Endothelial cell (in vitro differentiated cells): ENCODE data around the gene PTPRK. TPM values are rescaled to one million over a fixed set of nuclear protein-coding genes. Genes with fewer than 3 reads are reported as not detected.

Experiments
- DNase-seq: peaks from one replicate; pipeline ENCODE4 v3.0.0; 2021; ENCODE audit warnings: low spot score
- H3K27ac Mint-ChIP-seq: one replicate; pipeline ENCODE4 v1.8.0; 2021; ENCODE audit warnings: mixed read lengths, inconsistent platforms; ENCODE audit not compliant: unreplicated experiment
- H3K27me3 Mint-ChIP-seq: one replicate; pipeline ENCODE4 v1.8.0; 2021; ENCODE audit warnings: mild to moderate bottlenecking, moderate library complexity, mixed read lengths, inconsistent platforms; ENCODE audit not compliant: unreplicated experiment
- H3K36me3 Mint-ChIP-seq: one replicate; pipeline ENCODE4 v1.8.0; 2021; ENCODE audit warnings: mild to moderate bottlenecking, low read depth, mixed read lengths, inconsistent platforms; ENCODE audit not compliant: unreplicated experiment
- H3K4me1 Mint-ChIP-seq: one replicate; pipeline ENCODE4 v1.8.0; 2021; ENCODE audit warnings: mild to moderate bottlenecking, mixed read lengths, inconsistent platforms; ENCODE audit not compliant: unreplicated experiment
- H3K4me3 Mint-ChIP-seq: one replicate; pipeline ENCODE4 v1.8.0; 2021; ENCODE audit warnings: mild to moderate bottlenecking, mixed read lengths, inconsistent platforms; ENCODE audit not compliant: unreplicated experiment
- H3K9me3 Mint-ChIP-seq: one replicate; pipeline ENCODE4 v1.8.0; 2021; ENCODE audit warnings: mixed read lengths, inconsistent platforms; ENCODE audit not compliant: unreplicated experiment
- total RNA-seq: library from RNA; stranded (reverse); fragmentation: NEBNext Ultra II Directional; extraction: Animal tissue kit (Norgen Biotek cat#: 25700); gene quantifications from one replicate; pipeline ENCODE4 v1.2.1, GENCODE V29; 2021; ENCODE audit not compliant: unreplicated experiment
- TF ChIP-seq, protein P1 (sequence below): fragments of 200-600 bp; sonication (generic); IDR thresholded peaks from one replicate; pipeline ENCODE4 v1.5.0; 2021; ENCODE audit warnings: antibody characterized with exemption; ENCODE audit not compliant: unreplicated experiment

Gene PTPRK
- total RNA-seq, 1 donor from 2014 or later = 47.3 TPM

DNA sequence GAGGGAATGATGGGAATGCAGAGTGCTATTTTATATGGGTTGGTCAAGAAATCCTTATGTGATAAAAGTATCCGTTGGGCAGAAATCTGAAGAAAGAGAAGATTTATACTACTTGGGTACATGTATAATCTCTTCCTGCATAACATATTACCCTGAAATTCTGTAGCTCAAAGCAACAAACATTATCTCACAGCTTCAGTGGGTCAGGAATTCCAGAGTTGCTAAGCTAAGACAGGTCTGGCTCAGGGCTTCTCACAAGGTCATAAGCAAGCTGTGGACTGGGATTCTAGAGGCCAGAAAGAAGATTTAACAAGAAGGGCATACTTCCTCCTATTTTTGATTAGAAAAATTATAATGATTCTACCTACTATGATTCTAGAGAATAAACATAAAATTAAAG lies 447.0 kb downstream of the PTPRK start:
- no peak overlapping the region for H3K27ac Mint-ChIP-seq
- no peaks in the 10 kb centered on the region for H3K27me3 Mint-ChIP-seq
- no peak overlapping the region for H3K4me3 Mint-ChIP-seq
- no peak for DNase-seq
- H3K4me1 Mint-ChIP-seq = no peaks in the 10 kb centered on the region
- no peaks in the 10 kb centered on the region for H3K9me3 Mint-ChIP-seq
- TF ChIP-seq, protein P1, sequence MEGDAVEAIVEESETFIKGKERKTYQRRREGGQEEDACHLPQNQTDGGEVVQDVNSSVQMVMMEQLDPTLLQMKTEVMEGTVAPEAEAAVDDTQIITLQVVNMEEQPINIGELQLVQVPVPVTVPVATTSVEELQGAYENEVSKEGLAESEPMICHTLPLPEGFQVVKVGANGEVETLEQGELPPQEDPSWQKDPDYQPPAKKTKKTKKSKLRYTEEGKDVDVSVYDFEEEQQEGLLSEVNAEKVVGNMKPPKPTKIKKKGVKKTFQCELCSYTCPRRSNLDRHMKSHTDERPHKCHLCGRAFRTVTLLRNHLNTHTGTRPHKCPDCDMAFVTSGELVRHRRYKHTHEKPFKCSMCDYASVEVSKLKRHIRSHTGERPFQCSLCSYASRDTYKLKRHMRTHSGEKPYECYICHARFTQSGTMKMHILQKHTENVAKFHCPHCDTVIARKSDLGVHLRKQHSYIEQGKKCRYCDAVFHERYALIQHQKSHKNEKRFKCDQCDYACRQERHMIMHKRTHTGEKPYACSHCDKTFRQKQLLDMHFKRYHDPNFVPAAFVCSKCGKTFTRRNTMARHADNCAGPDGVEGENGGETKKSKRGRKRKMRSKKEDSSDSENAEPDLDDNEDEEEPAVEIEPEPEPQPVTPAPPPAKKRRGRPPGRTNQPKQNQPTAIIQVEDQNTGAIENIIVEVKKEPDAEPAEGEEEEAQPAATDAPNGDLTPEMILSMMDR = no peak
- H3K36me3 Mint-ChIP-seq = no peaks in the 10 kb centered on the region

DNA sequence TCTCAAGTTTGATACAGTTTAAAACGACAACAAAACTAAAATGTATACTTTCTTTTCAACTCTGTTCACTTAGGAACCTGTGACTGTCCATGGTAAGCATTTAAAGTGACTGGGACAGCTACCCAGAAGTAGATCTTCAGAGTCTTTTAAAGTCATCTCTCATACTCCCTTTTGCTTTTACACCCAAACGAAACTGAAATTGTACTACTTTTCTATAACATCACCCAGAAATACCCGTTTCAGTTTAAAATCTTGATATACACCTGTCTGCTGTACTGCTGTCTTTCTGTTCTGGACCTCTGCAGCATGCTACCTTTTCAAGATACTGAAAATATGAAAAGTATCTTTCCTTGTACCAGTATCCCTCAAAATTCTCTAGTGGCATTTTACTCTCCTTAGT lies 449.2 kb downstream of the PTPRK start:
- Mint-ChIP-seq H3K9me3 (no peaks in the 10 kb centered on the region), H3K4me1 (peaks cover 12% of the 10 kb centered on the region), H3K27me3 (no peaks in the 10 kb centered on the region), H3K27ac (no peak overlapping the region), H3K4me3 (no peak overlapping the region), H3K36me3 (no peaks in the 10 kb centered on the region)
- TF ChIP-seq, protein P1 = no peak
- no peak for DNase-seq

GRCh38 chr6:128070406-128070805 lies 450.0 kb downstream of the PTPRK start:
- Mint-ChIP-seq H3K4me3 (no peak overlapping the region), H3K27ac (no peak overlapping the region)

GRCh38 chr6:128069188-128069587 lies 451.2 kb downstream of the PTPRK start:
- Mint-ChIP-seq H3K27me3 (no peaks in the 10 kb centered on the region), H3K4me3 (no peak overlapping the region), H3K4me1 (peaks cover 12% of the 10 kb centered on the region), H3K27ac (no peak overlapping the region), H3K9me3 (no peaks in the 10 kb centered on the region), H3K36me3 (no peaks in the 10 kb centered on the region)
- no peak for DNase-seq
- TF ChIP-seq, protein P1 = no peak

More at GRCh38 chr6:128070406-128070805, 450.0 kb downstream of the PTPRK start:
- H3K4me1 Mint-ChIP-seq = peaks cover 12% of the 10 kb centered on the region
- no peaks in the 10 kb centered on the region for H3K27me3 Mint-ChIP-seq
- no peaks in the 10 kb centered on the region for H3K9me3 Mint-ChIP-seq
- H3K36me3 Mint-ChIP-seq = no peaks in the 10 kb centered on the region
- TF ChIP-seq, protein P1 = no peak
- no peak for DNase-seq

DNA sequence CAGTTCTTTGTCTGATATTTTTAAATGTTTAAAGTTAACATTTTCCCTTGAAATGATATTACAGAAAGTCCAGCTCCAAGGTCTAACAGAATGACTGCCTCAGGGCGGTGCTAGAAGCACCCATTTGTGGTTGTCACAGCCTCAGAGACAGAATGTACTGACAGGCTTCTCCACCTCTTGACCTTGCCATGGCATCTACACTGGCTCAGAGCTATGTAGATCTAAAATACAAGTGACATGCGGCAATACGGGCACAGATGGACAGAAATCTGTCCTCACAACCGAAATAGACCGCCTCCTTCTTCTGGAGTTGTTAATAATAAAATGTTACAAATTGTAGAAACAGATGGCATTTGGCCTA lies 452.3 kb downstream of the PTPRK start:
- Mint-ChIP-seq H3K9me3 (no peaks in the 10 kb centered on the region), H3K27me3 (no peaks in the 10 kb centered on the region), H3K4me1 (peaks cover 12% of the 10 kb centered on the region), H3K4me3 (no peak overlapping the region), H3K27ac (no peak overlapping the region), H3K36me3 (no peaks in the 10 kb centered on the region)
- TF ChIP-seq, protein P1 = no peak
- DNase-seq = no peak
